Omental fat pad (tissue), 4 donors: ENCODE measurements around the gene FBXO9. TPM values are rescaled to one million over a fixed set of nuclear protein-coding genes. Genes with fewer than 3 reads are reported as not detected.

Source experiments
- ATAC-seq: fragments of 150-250 bp; one replicate; pipeline ENCODE4 v1.9.1; 2016; ENCODE audit warnings: mild to moderate bottlenecking, moderate library complexity; ENCODE audit not compliant: low FRiP score
- DNase-seq: peaks from one replicate; pipeline ENCODE4 v3.0.0-alpha.2; 2019; ENCODE audit warnings: low spot score
- total RNA-seq, 4 donors: library from RNA; depleted of rRNA; stranded (reverse); fragments of >200 nt; gene quantifications; one replicate each; pipeline ENCODE4 v1.1.0, GENCODE V29; 2016
- TF ChIP-seq, protein P1 (sequence below), 3 donors: fragments of 450-650 bp; IDR thresholded peaks; one replicate each; pipeline ENCODE4 v1.5.1; 2016 to 2017; ENCODE audit warnings: antibody characterized with exemption in 3 of 3, mild to moderate bottlenecking in 3 of 3, moderate library complexity in 2 of 3

The FBXO9 gene
- total RNA-seq, 4 donors from 2014 or later = 42.6 to 74.4 (median 58.0) TPM

GRCh38 chr6:53066874-53067706 is 1.9 kb downstream of the FBXO9 start:
- TF ChIP-seq, protein P1, sequence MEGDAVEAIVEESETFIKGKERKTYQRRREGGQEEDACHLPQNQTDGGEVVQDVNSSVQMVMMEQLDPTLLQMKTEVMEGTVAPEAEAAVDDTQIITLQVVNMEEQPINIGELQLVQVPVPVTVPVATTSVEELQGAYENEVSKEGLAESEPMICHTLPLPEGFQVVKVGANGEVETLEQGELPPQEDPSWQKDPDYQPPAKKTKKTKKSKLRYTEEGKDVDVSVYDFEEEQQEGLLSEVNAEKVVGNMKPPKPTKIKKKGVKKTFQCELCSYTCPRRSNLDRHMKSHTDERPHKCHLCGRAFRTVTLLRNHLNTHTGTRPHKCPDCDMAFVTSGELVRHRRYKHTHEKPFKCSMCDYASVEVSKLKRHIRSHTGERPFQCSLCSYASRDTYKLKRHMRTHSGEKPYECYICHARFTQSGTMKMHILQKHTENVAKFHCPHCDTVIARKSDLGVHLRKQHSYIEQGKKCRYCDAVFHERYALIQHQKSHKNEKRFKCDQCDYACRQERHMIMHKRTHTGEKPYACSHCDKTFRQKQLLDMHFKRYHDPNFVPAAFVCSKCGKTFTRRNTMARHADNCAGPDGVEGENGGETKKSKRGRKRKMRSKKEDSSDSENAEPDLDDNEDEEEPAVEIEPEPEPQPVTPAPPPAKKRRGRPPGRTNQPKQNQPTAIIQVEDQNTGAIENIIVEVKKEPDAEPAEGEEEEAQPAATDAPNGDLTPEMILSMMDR (IDR thresholded peaks at IDR 0.05) = no peak
- ATAC-seq (no peak), DNase-seq (no peak)

DNA sequence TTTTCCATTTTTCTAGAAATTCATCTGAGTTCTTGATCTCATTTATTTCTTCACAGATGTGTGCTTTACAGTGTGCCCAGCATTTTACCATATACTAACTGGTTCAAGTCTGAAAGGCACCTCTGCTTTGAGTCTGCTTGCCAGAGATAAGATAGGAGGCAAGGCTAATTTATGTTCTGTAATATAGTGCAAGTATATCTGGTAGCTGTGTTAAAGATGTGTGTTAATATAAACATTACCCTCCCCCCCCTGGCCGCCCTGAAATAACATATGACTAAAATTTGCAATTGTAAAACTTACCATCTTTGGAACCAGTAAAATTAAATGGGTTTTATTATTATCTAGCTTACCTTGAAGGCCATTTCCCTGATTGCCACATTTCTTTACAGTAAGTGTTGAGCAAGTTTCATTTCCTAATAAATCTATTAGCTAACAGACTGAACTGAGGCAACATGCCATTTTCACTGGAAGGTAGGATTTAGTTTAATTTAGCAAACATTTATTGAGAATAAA is 2.7 kb downstream of the FBXO9 start:
- TF ChIP-seq, protein P1 (IDR thresholded peaks at IDR 0.05) = no peak
- no peak for ATAC-seq
- no peak for DNase-seq

- DNase-seq (no peak), ATAC-seq (no peak)
- TF ChIP-seq, protein P1 (IDR thresholded peaks at IDR 0.05) = no peak
Measured at GRCh38 chr6:53069427-53069826, 4.2 kb downstream of the FBXO9 start.

- TF ChIP-seq, protein P1 (IDR thresholded peaks at IDR 0.05) = no peak
- ATAC-seq = no peak
- no peak for DNase-seq
Measured at GRCh38 chr6:53070806-53071205, 5.6 kb downstream of the FBXO9 start.

- ATAC-seq = no peak
- TF ChIP-seq, protein P1 (IDR thresholded peaks at IDR 0.05) = no peak
- no peak for DNase-seq
Measured at GRCh38 chr6:53074347-53074746, 9.1 kb downstream of the FBXO9 start.

- ATAC-seq (no peak), DNase-seq (no peak)
- TF ChIP-seq, protein P1 (IDR thresholded peaks at IDR 0.05) = no peak
Measured at GRCh38 chr6:53080813-53081212, 15.6 kb downstream of the FBXO9 start.

DNA sequence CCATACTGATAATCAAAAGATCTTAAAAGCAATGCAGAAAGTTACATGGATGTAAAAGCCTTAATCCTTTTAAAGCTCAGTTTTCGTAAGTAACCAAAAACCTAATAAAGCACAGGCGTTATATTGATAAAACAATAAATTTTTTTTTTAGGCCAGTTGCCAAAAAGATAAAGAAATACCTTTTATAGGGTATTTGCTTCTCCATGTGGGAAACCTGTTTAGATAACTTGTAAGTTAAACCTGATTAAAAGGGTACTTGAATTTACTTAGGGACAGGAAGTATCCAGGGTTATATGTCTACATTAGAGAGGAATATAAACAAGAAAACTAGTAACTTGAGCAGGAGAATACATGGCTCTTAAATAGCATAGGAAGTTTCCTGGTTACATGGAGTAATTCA is 21.1 kb downstream of the FBXO9 start:
- DNase-seq (no peak), ATAC-seq (no peak)
- TF ChIP-seq, protein P1 (IDR thresholded peaks at IDR 0.05) = no peak
